SK-N-SH (cell line): ENCODE data around the gene HAGH. TPM values are rescaled to one million over a fixed set of nuclear protein-coding genes. Genes with fewer than 3 reads are reported as not detected.

Source experiments
- CTCF ChIA-PET: fragments of 300-600, 350-600 bp; formaldehyde crosslinking; extraction: SDS; loops from one replicate; lab custom pipeline; 2021; lab: Yijun Ruan, JAX
- POLR2A ChIA-PET: fragments of 350-600 bp; sonication (Branson Sonifier 250); formaldehyde crosslinking; extraction: SDS; loops from one replicate; lab custom pipeline; 2020; ENCODE audit warnings: antibody characterized with exemption, inconsistent platforms; lab: Yijun Ruan, JAX
- DNase-seq: peaks from one replicate; pipeline ENCODE4 v3.0.0; 2012
- H2AFZ ChIP-seq: fragments of 200-600 bp; sonication (generic); 2 replicates; pipeline ENCODE4 v1.8.1; 2016; ENCODE audit warnings: antibody characterized with exemption, mild to moderate bottlenecking, low read depth
- H3F3A ChIP-seq: fragments of 200-600 bp; sonication (generic); replicated peaks from 2 replicates; pipeline ENCODE3; 2016; ENCODE audit warnings: antibody characterized with exemption, mild to moderate bottlenecking; ENCODE audit not compliant: insufficient read depth
- H3K27ac ChIP-seq, 2 experiments: fragments of 200-500 bp in 1 of 2; fragments of 200-600 bp in 1 of 2; sonication (Bioruptor generic) in 1 of 2; sonication (generic), shearing (Covaris generic) in 1 of 2; 2 replicates each; pipeline versions ENCODE4 v1.5.1 to v1.6.1; 2014 to 2016; ENCODE audit warnings: low read depth in 2 of 2, inconsistent platforms in 1 of 2, low read length in 1 of 2, mild to moderate bottlenecking in 1 of 2, mixed read lengths in 1 of 2
- H3K27me3 ChIP-seq: fragments of 200-600 bp; sonication (generic), shearing (Covaris generic); 2 replicates; pipeline ENCODE4 v1.6.1; 2016; ENCODE audit warnings: mixed run types; ENCODE audit not compliant: insufficient read depth
- H3K36me3 ChIP-seq, 2 experiments: fragments of 200-500 bp in 1 of 2; fragments of 200-600 bp in 1 of 2; sonication (Bioruptor generic) in 1 of 2; sonication (generic) in 1 of 2; replicated peaks in 1 of 2; 2 replicates each; pipeline versions ENCODE3 to v1.5.1; 2014 to 2016; ENCODE audit warnings: low read length in 1 of 2, mild to moderate bottlenecking in 1 of 2; ENCODE audit not compliant: insufficient read depth in 2 of 2, control insufficient read depth in 1 of 2
- H3K4me1 ChIP-seq, 2 experiments: fragments of 200-500 bp in 1 of 2; fragments of 200-600 bp in 1 of 2; sonication (Bioruptor generic) in 1 of 2; sonication (generic), shearing (Covaris generic) in 1 of 2; 2 replicates each; pipeline versions ENCODE4 v1.5.1 to v1.6.1; 2014 to 2016; ENCODE audit warnings: low read depth in 1 of 2, low read length in 1 of 2, mixed run types in 1 of 2; ENCODE audit not compliant: insufficient read depth in 2 of 2, control insufficient read depth in 1 of 2
- H3K4me2 ChIP-seq: fragments of 200-600 bp; sonication (generic), shearing (Covaris generic); 2 replicates; pipeline ENCODE4 v1.6.1; 2017; ENCODE audit warnings: mixed run types
- H3K4me3 ChIP-seq, 2 experiments: fragments of 200-500 bp in 1 of 2; fragments of 200-600 bp in 1 of 2; sonication (Bioruptor generic) in 1 of 2; sonication (generic), shearing (Covaris generic) in 1 of 2; 2 replicates each; pipeline versions ENCODE4 v1.5.1 to v1.8.1; 2014 to 2016; ENCODE audit warnings: low read depth in 2 of 2, inconsistent platforms in 1 of 2, low read length in 1 of 2, mild to moderate bottlenecking in 1 of 2, mixed read lengths in 1 of 2, moderate library complexity in 1 of 2
- H3K79me2 ChIP-seq: fragments of 200-600 bp; sonication (generic); 2 replicates; pipeline ENCODE4 v1.8.1; 2017; ENCODE audit warnings: mild to moderate bottlenecking; ENCODE audit not compliant: insufficient read depth
- H3K9ac ChIP-seq: fragments of 200-600 bp; sonication (generic); 2 replicates; pipeline ENCODE4 v1.6.1; 2017; ENCODE audit warnings: mixed run types
- H3K9me2 ChIP-seq: fragments of 200-600 bp; sonication (generic); 2 replicates; pipeline ENCODE4 v1.6.1; 2017; ENCODE audit warnings: mixed run types
- H3K9me3 ChIP-seq: fragments of 200-600 bp; sonication (generic); 2 replicates; pipeline ENCODE4 v1.6.1; 2017; ENCODE audit warnings: mixed run types, mild to moderate bottlenecking, moderate library complexity
- H4K20me1 ChIP-seq: fragments of 200-600 bp; sonication (generic); 2 replicates; pipeline ENCODE4 v1.6.1; 2017; ENCODE audit warnings: mild to moderate bottlenecking, mixed run types; ENCODE audit not compliant: insufficient read depth
- CHD2 ChIP-seq: fragments of 150-350 bp; IDR thresholded peaks from 2 replicates; pipeline ENCODE4 v1.6.1; 2018; ENCODE audit warnings: low read length; ENCODE audit not compliant: partially characterized antibody
- ELF1 ChIP-seq: IDR thresholded peaks from 2 replicates; pipeline ENCODE4 v1.4.0; 2012
- EZH2phosphoT487 ChIP-seq: fragments of 200-600 bp; sonication (generic); IDR thresholded peaks from 2 replicates; pipeline ENCODE4 v1.6.1; 2017; ENCODE audit warnings: low read depth, mixed run types, mild to moderate bottlenecking, antibody characterized with exemption, moderate library complexity, borderline replicate concordance
- FOSL2 ChIP-seq: IDR thresholded peaks from 2 replicates; pipeline ENCODE4 v1.4.0; 2012; ENCODE audit warnings: low read depth, mild to moderate bottlenecking, moderate library complexity, borderline replicate concordance
- GABPA ChIP-seq: IDR thresholded peaks from 2 replicates; pipeline ENCODE4 v1.4.0; 2012; ENCODE audit warnings: low read depth, mild to moderate bottlenecking
- GATA2 ChIP-seq: sonication (generic); formaldehyde crosslinking; IDR thresholded peaks from 2 replicates; pipeline ENCODE4 v1.5.0; 2020; ENCODE audit warnings: mild to moderate bottlenecking, missing genetic modification reagents
- JUND ChIP-seq: IDR thresholded peaks from 2 replicates; pipeline ENCODE4 v1.4.0; 2012
- MAX ChIP-seq: IDR thresholded peaks from 2 replicates; pipeline ENCODE4 v1.4.0; 2012; ENCODE audit warnings: low read depth
- MEF2A ChIP-seq: IDR thresholded peaks from 2 replicates; pipeline ENCODE4 v1.4.0; 2012; ENCODE audit warnings: low read depth, borderline replicate concordance
- MXI1 ChIP-seq: IDR thresholded peaks from 2 replicates; pipeline ENCODE4 v1.6.1; 2012; ENCODE audit warnings: mild to moderate bottlenecking, low read depth, low read length, improper control_type of control experiment
- NRF1 ChIP-seq: IDR thresholded peaks from 2 replicates; pipeline ENCODE4 v1.6.1; 2012; ENCODE audit warnings: low read depth, mild to moderate bottlenecking, low read length
- PBX3 ChIP-seq: IDR thresholded peaks from 2 replicates; pipeline ENCODE4; 2012
- POLR2AphosphoS5 ChIP-seq: IDR thresholded peaks from 2 replicates; pipeline ENCODE4 v1.6.1; 2012; ENCODE audit warnings: low read depth, low read length
- RAD21 ChIP-seq: IDR thresholded peaks from 2 replicates; pipeline ENCODE4 v1.6.1; 2012; ENCODE audit warnings: mild to moderate bottlenecking, low read length
- RCOR1 ChIP-seq: fragments of 150-350 bp; IDR thresholded peaks from 2 replicates; pipeline ENCODE4 v1.6.1; 2017; ENCODE audit warnings: antibody characterized with exemption, low read length
- RFX5 ChIP-seq: IDR thresholded peaks from 2 replicates; pipeline ENCODE4 v1.6.1; 2012; ENCODE audit warnings: mild to moderate bottlenecking, improper control_type of control experiment, low read length
- TCF12 ChIP-seq: IDR thresholded peaks from 2 replicates; pipeline ENCODE4 v1.4.0; 2012
- ZBTB33 ChIP-seq: IDR thresholded peaks from 2 replicates; pipeline ENCODE4 v1.4.0; 2012; ENCODE audit warnings: low read depth, borderline replicate concordance
- WGBS: methylation state at CpG from one replicate; pipeline ENCODE4 v1.1.6; 2017; ENCODE audit warnings: low lambda C conversion rate; 5-methylcytosine and 5-hydroxymethylcytosine counted together
- polyA plus RNA-seq, 3 experiments: library from polyadenylated mRNA; depleted of rRNA; stranded (reverse); fragments of >200 nt; gene quantifications; 2 replicates each; pipeline ENCODE4 v1.2.3, GENCODE V29; 2012
- TF ChIP-seq, protein P1 (sequence below): IDR thresholded peaks from 2 replicates; pipeline ENCODE4 v1.4.0; 2012; ENCODE audit warnings: low read depth, borderline replicate concordance

Gene HAGH
- polyA plus RNA-seq, 1 of the 3 experiments (the other 2 are of a cell fraction): 138 TPM

- no peak for TF ChIP-seq ZBTB33
- no peak for TF ChIP-seq RFX5
- TF ChIP-seq MAX: no peak
- TF ChIP-seq ELF1: no peak
- no peak for TF ChIP-seq FOSL2
- no peak for TF ChIP-seq GABPA
- TF ChIP-seq MXI1: no peak
- no peak for TF ChIP-seq RCOR1
- TF ChIP-seq RAD21: no peak
- no peak for TF ChIP-seq JUND
Measured at GRCh38 chr16:1787322-1788094, 39.1 kb downstream of the HAGH start (continued).

- Histone ChIP-seq H3K4me3 (no peak overlapping the region), H3K9ac (no peak overlapping the region), H2AFZ (no peak overlapping the region), H3F3A (peaks cover 3% of the 10 kb centered on the region), H3K4me2 (no peak overlapping the region), H3K9me2 (no peaks in the 10 kb centered on the region), H3K36me3 (peaks cover 0 to 45% of the 10 kb centered on the region in 2 experiments), H4K20me1 (peaks cover 6% of the 10 kb centered on the region; the same call in 1 of the 2 replicates), H3K27me3 (no peaks in the 10 kb centered on the region), H3K79me2 (peaks cover 41% of the 10 kb centered on the region), H3K27ac (no peak overlapping the region), H3K4me1 (no peaks in the 10 kb centered on the region; a peak in 1 of 4 replicates), H3K9me3 (no peaks in the 10 kb centered on the region)
- TF ChIP-seq CHD2: no peak
- TF ChIP-seq GATA2 (CRISPR knock-in tag): no peak
- TF ChIP-seq RFX5: no peak
- TF ChIP-seq MEF2A: no peak
- TF ChIP-seq NRF1: no peak
- no peak for TF ChIP-seq GABPA
- no peak for TF ChIP-seq TCF12
- no peak for TF ChIP-seq POLR2AphosphoS5
- no peak for TF ChIP-seq EZH2phosphoT487
- TF ChIP-seq RAD21: no peak
- TF ChIP-seq PBX3: no peak
- TF ChIP-seq, protein P1, sequence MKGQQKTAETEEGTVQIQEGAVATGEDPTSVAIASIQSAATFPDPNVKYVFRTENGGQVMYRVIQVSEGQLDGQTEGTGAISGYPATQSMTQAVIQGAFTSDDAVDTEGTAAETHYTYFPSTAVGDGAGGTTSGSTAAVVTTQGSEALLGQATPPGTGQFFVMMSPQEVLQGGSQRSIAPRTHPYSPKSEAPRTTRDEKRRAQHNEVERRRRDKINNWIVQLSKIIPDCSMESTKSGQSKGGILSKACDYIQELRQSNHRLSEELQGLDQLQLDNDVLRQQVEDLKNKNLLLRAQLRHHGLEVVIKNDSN: no peak
- WGBS: 60% methylated on average over 1 of the region's 6 CpGs
- ChIA-PET CTCF (no interaction called here), POLR2A (no interaction called here)
- DNase-seq: no peak
Measured at GRCh38 chr16:1787056-1787321, 39.6 kb downstream of the HAGH start.
